HepG2 (cell line): ENCODE results near the gene CCNB1IP1. TPM values are rescaled to one million over a fixed set of nuclear protein-coding genes. Genes with fewer than 3 reads are reported as not detected.

ENCODE experiments used
- ATF1 ChIP-seq: IDR thresholded peaks from 2 replicates; pipeline ENCODE4 v1.6.1; 2016; ENCODE audit warnings: mild to moderate bottlenecking, control low read depth
- CREM ChIP-seq, 2 experiments: sonication (generic) in 1 of 2; formaldehyde crosslinking in 1 of 2; IDR thresholded peaks; 2 replicates each; pipeline versions ENCODE4 v1.4.0 to v1.6.1; 2016 to 2020; ENCODE audit warnings: antibody characterized with exemption in 1 of 2, mild to moderate bottlenecking in 1 of 2, missing genetic modification reagents in 1 of 2
- ELF3 ChIP-seq: IDR thresholded peaks from 2 replicates; pipeline ENCODE4 v1.6.1; 2016; ENCODE audit warnings: missing genetic modification reagents, missing compliant biosample characterization
- GZF1 ChIP-seq: sonication (generic); formaldehyde crosslinking; IDR thresholded peaks from 2 replicates; pipeline ENCODE4 v1.5.1; 2020; ENCODE audit warnings: mild to moderate bottlenecking, missing genetic modification reagents
- HHEX ChIP-seq: IDR thresholded peaks from 2 replicates; pipeline ENCODE4 v1.6.1; 2016; ENCODE audit warnings: control low read depth
- KDM5A ChIP-seq: fragments of 200-600 bp; sonication (generic); IDR thresholded peaks from 2 replicates; pipeline ENCODE4 v1.7.0; 2018; ENCODE audit warnings: antibody characterized with exemption, mild to moderate bottlenecking, low read length, borderline replicate concordance
- KLF11 ChIP-seq: IDR thresholded peaks from 2 replicates; pipeline ENCODE4 v1.6.1; 2016; ENCODE audit warnings: missing compliant biosample characterization
- KMT2B ChIP-seq: IDR thresholded peaks from 2 replicates; pipeline ENCODE4 v1.6.1; 2016; ENCODE audit warnings: missing genetic modification reagents, missing compliant biosample characterization
- MIXL1 ChIP-seq: IDR thresholded peaks from 2 replicates; pipeline ENCODE4 v1.6.1; 2016
- MXD4 ChIP-seq: IDR thresholded peaks from 2 replicates; pipeline ENCODE4 v1.6.1; 2016; ENCODE audit warnings: mild to moderate bottlenecking, missing biosample characterization, missing genetic modification reagents
- NR1H2 ChIP-seq: sonication (generic); formaldehyde crosslinking; IDR thresholded peaks from 2 replicates; pipeline ENCODE4 v1.8.1; 2022; ENCODE audit warnings: low read depth, missing genetic modification reagents, borderline replicate concordance
- NR2F6 ChIP-seq, 2 experiments: IDR thresholded peaks; 2 replicates each; pipeline ENCODE4 v1.6.1; 2016; ENCODE audit warnings: antibody characterized with exemption in 1 of 2, mild to moderate bottlenecking in 1 of 2
- PITX1 ChIP-seq: sonication (generic); formaldehyde crosslinking; IDR thresholded peaks from 2 replicates; pipeline ENCODE4 v1.5.1; 2020; ENCODE audit warnings: mild to moderate bottlenecking, missing genetic modification reagents
- PLRG1 ChIP-seq: fragments of 450-650 bp; conservative IDR thresholded peaks from 2 replicates; pipeline ENCODE4 v1.6.1; 2016
- RAD51 ChIP-seq: fragments of 450-650 bp; IDR thresholded peaks from 2 replicates; pipeline ENCODE4 v1.6.1; 2016; ENCODE audit warnings: borderline replicate concordance
- REXO4 ChIP-seq: sonication (generic); formaldehyde crosslinking; IDR thresholded peaks from 2 replicates; pipeline ENCODE4 v1.8.0; 2022; ENCODE audit warnings: missing genetic modification reagents, mild to moderate bottlenecking, borderline replicate concordance
- RFXANK ChIP-seq: IDR thresholded peaks from 2 replicates; pipeline ENCODE4 v1.6.1; 2016
- SMC3 ChIP-seq: IDR thresholded peaks from 2 replicates; pipeline ENCODE4 v1.6.1; 2011; ENCODE audit warnings: low read length, improper control_type of control experiment
- THAP11 ChIP-seq: IDR thresholded peaks from 2 replicates; pipeline ENCODE4 v1.6.1; 2016; ENCODE audit warnings: missing biosample characterization, missing genetic modification reagents
- ZFP90 ChIP-seq: sonication (generic); formaldehyde crosslinking; IDR thresholded peaks from 2 replicates; pipeline ENCODE4 v1.8.0; 2022; ENCODE audit warnings: missing genetic modification reagents, mild to moderate bottlenecking, inconsistent platforms, borderline replicate concordance
- ZNF331 ChIP-seq: sonication (generic); formaldehyde crosslinking; IDR thresholded peaks from 2 replicates; pipeline ENCODE4 v1.4.0; 2020; ENCODE audit warnings: missing genetic modification reagents
- ZNF772 ChIP-seq: sonication (generic); formaldehyde crosslinking; IDR thresholded peaks from 2 replicates; pipeline ENCODE4 v1.5.0; 2020; ENCODE audit warnings: mild to moderate bottlenecking, missing genetic modification reagents
- ZNF792 ChIP-seq: IDR thresholded peaks from 2 replicates; pipeline ENCODE4 v1.6.1; 2016
- polyA plus RNA-seq, 8 experiments: library from polyadenylated mRNA; depleted of rRNA in 3 of 8; stranded (reverse) in 7 of 8; unstranded in 1 of 8; fragments of >200 nt; fragmentation: Illumina TruSeq in 4 of 8; extraction: Trizol in 4 of 8; gene quantifications; 2 replicates each; pipeline versions ENCODE4 v1.2.1 to v1.2.3, GENCODE V29; 2011 to 2016; ENCODE audit warnings: low read depth in 4 of 8, missing spikeins in 1 of 8, mixed read lengths in 1 of 8; ENCODE audit not compliant: insufficient read depth in 1 of 8
- total RNA-seq, 5 experiments: library from RNA; depleted of rRNA; stranded (reverse); fragments of >200 nt; fragmentation: Illumina TruSeq; extraction: Trizol; gene quantifications; 2 replicates each; pipeline ENCODE4 v1.2.3, GENCODE V29; 2016; ENCODE audit warnings: low read depth in 1 of 5
- TF ChIP-seq, protein P1 (sequence below): sonication (generic); formaldehyde crosslinking; IDR thresholded peaks from 2 replicates; pipeline ENCODE4 v1.4.0; 2020; ENCODE audit warnings: missing genetic modification reagents, borderline replicate concordance
- TF ChIP-seq, protein P2 (sequence below), 2 experiments: sonication (generic) in 1 of 2; formaldehyde crosslinking in 1 of 2; IDR thresholded peaks; 2 replicates each; pipeline versions ENCODE4 v1.4.0 to v1.6.1; 2018 to 2020; ENCODE audit warnings: missing genetic modification reagents in 2 of 2, borderline replicate concordance in 1 of 2, low read depth in 1 of 2, mild to moderate bottlenecking in 1 of 2, missing biosample characterization in 1 of 2
- TF ChIP-seq, protein P3 (sequence below): sonication (generic); formaldehyde crosslinking; IDR thresholded peaks from 2 replicates; pipeline ENCODE4 v1.5.0; 2020; ENCODE audit warnings: missing genetic modification reagents

CCNB1IP1 gene
- total and polyA plus RNA-seq, 2 of the 13 experiments (the other 11 are each of a cell fraction or from before 2014, with no cell fraction given) = 98.3 to 125 TPM

GRCh38 chr14:20327005-20327869, 5.8 kb downstream of the CCNB1IP1 start (continued):
- TF ChIP-seq ZNF772 (CRISPR knock-in tag) (no peak), RFXANK (CRISPR knock-in tag) (no peak), CREM (IDR thresholded peaks at IDR 0.05) (peak; percentile 28; the same call in 1 of the 2 replicates), CREM (CRISPR knock-in tag; IDR thresholded peaks at IDR 0.05) (no peak), PITX1 (CRISPR knock-in tag) (no peak), MXD4 (CRISPR knock-in tag) (no peak), KMT2B (CRISPR knock-in tag) (0 out of 2 replicates have a peak, but pooled peaks have one; percentile 26), ATF1 (CRISPR knock-in tag) (0 out of 2 replicates have a peak, but pooled peaks have one; percentile 28), HHEX (CRISPR knock-in tag) (no peak), KLF11 (peak; percentile 83; the same call in 1 of the 2 replicates), KDM5A (peak; percentile 85), NR1H2 (CRISPR knock-in tag) (no peak), ZNF792 (no peak), ZNF331 (CRISPR knock-in tag) (0 out of 2 replicates have a peak, but pooled peaks have one; percentile 31), RAD51 (no peak), NR2F6 (IDR thresholded peaks at IDR 0.05) (peak; percentile 64; the same call in 1 of the 2 replicates), NR2F6 (CRISPR knock-in tag; IDR thresholded peaks at IDR 0.05) (peak; percentile 46; the same call in 1 of the 2 replicates), SMC3 (peak; percentile 78), REXO4 (CRISPR knock-in tag) (no peak), GZF1 (CRISPR knock-in tag) (no peak), PLRG1 (no peak), ZFP90 (no peak), THAP11 (CRISPR knock-in tag) (peak; percentile 44), ELF3 (CRISPR knock-in tag) (peak; percentile 83), MIXL1 (peak; percentile 62)
- TF ChIP-seq, protein P1, sequence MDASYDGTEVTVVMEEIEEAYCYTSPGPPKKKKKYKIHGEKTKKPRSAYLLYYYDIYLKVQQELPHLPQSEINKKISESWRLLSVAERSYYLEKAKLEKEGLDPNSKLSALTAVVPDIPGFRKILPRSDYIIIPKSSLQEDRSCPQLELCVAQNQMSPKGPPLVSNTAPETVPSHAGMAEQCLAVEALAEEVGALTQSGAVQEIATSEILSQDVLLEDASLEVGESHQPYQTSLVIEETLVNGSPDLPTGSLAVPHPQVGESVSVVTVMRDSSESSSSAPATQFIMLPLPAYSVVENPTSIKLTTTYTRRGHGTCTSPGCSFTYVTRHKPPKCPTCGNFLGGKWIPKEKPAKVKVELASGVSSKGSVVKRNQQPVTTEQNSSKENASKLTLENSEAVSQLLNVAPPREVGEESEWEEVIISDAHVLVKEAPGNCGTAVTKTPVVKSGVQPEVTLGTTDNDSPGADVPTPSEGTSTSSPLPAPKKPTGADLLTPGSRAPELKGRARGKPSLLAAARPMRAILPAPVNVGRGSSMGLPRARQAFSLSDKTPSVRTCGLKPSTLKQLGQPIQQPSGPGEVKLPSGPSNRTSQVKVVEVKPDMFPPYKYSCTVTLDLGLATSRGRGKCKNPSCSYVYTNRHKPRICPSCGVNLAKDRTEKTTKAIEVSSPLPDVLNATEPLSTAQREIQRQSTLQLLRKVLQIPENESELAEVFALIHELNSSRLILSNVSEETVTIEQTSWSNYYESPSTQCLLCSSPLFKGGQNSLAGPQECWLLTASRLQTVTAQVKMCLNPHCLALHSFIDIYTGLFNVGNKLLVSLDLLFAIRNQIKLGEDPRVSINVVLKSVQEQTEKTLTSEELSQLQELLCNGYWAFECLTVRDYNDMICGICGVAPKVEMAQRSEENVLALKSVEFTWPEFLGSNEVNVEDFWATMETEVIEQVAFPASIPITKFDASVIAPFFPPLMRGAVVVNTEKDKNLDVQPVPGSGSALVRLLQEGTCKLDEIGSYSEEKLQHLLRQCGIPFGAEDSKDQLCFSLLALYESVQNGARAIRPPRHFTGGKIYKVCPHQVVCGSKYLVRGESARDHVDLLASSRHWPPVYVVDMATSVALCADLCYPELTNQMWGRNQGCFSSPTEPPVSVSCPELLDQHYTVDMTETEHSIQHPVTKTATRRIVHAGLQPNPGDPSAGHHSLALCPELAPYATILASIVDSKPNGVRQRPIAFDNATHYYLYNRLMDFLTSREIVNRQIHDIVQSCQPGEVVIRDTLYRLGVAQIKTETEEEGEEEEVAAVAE (CRISPR knock-in tag) = no peak
- TF ChIP-seq, protein P2, sequence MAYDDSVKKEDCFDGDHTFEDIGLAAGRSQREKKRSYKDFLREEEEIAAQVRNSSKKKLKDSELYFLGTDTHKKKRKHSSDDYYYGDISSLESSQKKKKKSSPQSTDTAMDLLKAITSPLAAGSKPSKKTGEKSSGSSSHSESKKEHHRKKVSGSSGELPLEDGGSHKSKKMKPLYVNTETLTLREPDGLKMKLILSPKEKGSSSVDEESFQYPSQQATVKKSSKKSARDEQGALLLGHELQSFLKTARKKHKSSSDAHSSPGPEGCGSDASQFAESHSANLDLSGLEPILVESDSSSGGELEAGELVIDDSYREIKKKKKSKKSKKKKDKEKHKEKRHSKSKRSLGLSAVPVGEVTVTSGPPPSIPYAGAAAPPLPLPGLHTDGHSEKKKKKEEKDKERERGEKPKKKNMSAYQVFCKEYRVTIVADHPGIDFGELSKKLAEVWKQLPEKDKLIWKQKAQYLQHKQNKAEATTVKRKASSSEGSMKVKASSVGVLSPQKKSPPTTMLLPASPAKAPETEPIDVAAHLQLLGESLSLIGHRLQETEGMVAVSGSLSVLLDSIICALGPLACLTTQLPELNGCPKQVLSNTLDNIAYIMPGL (CRISPR knock-in tag; IDR thresholded peaks at IDR 0.05; ENCODE audit: borderline replicate concordance in 1 of 2, low read depth in 1 of 2) = peak; percentile 43 to 46; a peak in 2 of 4 replicates
- TF ChIP-seq, protein P3, sequence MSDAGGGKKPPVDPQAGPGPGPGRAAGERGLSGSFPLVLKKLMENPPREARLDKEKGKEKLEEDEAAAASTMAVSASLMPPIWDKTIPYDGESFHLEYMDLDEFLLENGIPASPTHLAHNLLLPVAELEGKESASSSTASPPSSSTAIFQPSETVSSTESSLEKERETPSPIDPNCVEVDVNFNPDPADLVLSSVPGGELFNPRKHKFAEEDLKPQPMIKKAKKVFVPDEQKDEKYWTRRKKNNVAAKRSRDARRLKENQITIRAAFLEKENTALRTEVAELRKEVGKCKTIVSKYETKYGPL (CRISPR knock-in tag) = peak; percentile 92
